ENCODE results near the gene PDCL3. TPM values are rescaled to one million over a fixed set of nuclear protein-coding genes. Genes with fewer than 3 reads are reported as not detected.

Gene PDCL3
- total RNA-seq, 1 experiment from 2014 or later, result 22.7 TPM

DNA sequence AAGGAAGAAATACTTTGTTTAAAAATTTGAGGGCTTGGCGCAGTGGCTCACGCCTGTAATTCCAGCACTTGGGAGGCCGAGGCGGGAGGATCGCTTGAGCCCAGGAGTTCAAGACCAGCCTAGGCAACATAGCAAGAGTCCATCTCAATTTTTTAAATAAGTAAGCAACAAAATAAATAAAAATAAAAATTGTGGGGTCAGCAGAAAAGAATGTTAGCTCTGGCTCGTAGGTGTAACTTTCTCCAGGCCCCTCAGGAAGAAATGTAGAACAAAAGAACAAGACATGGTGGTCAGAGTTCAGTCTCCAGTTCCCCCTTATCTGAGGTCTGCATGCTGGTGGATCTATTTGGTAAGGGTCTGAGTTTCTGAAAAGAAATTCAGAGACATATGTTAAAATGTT is 20.4 kb upstream of the PDCL3 start:
- Histone ChIP-seq H3K9me2 (ENCODE audit: insufficient read depth) (no peaks in the 10 kb centered on the region), H3K36me3 (ENCODE audit: low read depth) (no peaks in the 10 kb centered on the region), H3K27me3 (ENCODE audit: insufficient read depth, low read depth) (peaks cover 85% of the 10 kb centered on the region), H3K79me2 (ENCODE audit: low read depth) (no peaks in the 10 kb centered on the region), H3K4me1 (replicated peaks; ENCODE audit: insufficient read depth) (no peaks in the 10 kb centered on the region), H2AFZ (no peak overlapping the region), H4K20me1 (ENCODE audit: insufficient read depth) (no peaks in the 10 kb centered on the region), H3K27ac (no peak overlapping the region), H3K4me3 (no peak overlapping the region), H3K9me3 (ENCODE audit: insufficient read depth, low read depth) (no peaks in the 10 kb centered on the region), H3F3A (ENCODE audit: insufficient read depth, low read depth) (no peaks in the 10 kb centered on the region), H3K4me2 (no peak overlapping the region)
- TF ChIP-seq, protein P1, sequence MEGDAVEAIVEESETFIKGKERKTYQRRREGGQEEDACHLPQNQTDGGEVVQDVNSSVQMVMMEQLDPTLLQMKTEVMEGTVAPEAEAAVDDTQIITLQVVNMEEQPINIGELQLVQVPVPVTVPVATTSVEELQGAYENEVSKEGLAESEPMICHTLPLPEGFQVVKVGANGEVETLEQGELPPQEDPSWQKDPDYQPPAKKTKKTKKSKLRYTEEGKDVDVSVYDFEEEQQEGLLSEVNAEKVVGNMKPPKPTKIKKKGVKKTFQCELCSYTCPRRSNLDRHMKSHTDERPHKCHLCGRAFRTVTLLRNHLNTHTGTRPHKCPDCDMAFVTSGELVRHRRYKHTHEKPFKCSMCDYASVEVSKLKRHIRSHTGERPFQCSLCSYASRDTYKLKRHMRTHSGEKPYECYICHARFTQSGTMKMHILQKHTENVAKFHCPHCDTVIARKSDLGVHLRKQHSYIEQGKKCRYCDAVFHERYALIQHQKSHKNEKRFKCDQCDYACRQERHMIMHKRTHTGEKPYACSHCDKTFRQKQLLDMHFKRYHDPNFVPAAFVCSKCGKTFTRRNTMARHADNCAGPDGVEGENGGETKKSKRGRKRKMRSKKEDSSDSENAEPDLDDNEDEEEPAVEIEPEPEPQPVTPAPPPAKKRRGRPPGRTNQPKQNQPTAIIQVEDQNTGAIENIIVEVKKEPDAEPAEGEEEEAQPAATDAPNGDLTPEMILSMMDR (conservative IDR thresholded peaks at IDR 0.05), result no peak
- no peak for TF ChIP-seq EZH2 (IDR thresholded peaks at IDR 0.05; ENCODE audit: low read depth)
- BruUV-seq (replicated peaks), result no TSS peak
- intact Hi-C loops (cut with micrococcal nuclease; ENCODE audit: unreplicated experiment), result no loop called here
- ChIA-PET CTCF (no interaction called here), POLR2A (ENCODE audit: unreplicated experiment) (no interaction called here)
- no peak for DNase-seq

DNA sequence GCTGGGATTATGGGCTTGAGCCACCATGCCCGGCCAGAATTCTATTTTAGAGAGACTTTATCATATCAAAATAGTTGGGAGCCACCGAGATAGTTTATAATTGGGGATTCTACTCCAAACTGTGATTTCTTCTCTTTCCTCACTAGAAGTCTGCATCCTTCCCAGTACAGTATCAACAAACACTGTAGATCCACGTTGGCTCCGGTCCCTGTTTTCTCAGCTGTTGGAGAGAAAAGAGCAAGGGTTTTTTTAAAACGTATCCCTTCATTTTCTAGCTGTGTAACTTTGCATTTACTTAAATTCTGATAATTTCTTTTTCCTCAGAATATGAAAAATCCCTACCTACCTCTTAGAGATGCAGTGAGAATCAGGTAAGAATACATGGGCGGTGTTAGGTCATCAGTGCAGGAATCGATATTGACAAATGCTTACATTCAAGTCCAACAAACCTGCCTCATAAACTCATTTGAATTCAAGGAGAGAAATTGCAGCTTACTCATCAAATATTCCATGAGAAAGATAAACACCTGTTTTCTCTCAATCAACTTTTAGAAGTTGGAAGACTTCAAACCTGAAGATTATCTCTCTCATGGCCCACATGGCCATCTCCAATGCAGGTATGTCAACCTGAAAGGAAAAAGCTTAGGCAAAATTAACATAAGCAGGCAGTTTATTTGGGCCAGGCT is 17.7 kb upstream of the PDCL3 start:
- no TSS peak for BruUV-seq (replicated peaks)
- intact Hi-C loops (cut with micrococcal nuclease; ENCODE audit: unreplicated experiment), result no loop called here
- H3K27me3 ChIP-seq (ENCODE audit: insufficient read depth, low read depth), result peaks cover 80% of the 10 kb centered on the region
- H3K36me3 ChIP-seq (ENCODE audit: low read depth), result no peaks in the 10 kb centered on the region
- TF ChIP-seq, protein P1 (conservative IDR thresholded peaks at IDR 0.05), result no peak
- no peak for TF ChIP-seq EZH2 (IDR thresholded peaks at IDR 0.05; ENCODE audit: low read depth)
- no peak overlapping the region for H2AFZ ChIP-seq
- H3K79me2 ChIP-seq (ENCODE audit: low read depth), result no peaks in the 10 kb centered on the region
- H3K4me2 ChIP-seq, result no peak overlapping the region
- no peaks in the 10 kb centered on the region for H3K9me3 ChIP-seq (ENCODE audit: insufficient read depth, low read depth)
- no peaks in the 10 kb centered on the region for H4K20me1 ChIP-seq (ENCODE audit: insufficient read depth)
- H3K4me1 ChIP-seq (replicated peaks; ENCODE audit: insufficient read depth), result no peaks in the 10 kb centered on the region
- CTCF ChIA-PET, result no interaction called here
- POLR2A ChIA-PET (ENCODE audit: unreplicated experiment), result no interaction called here
- H3F3A ChIP-seq (ENCODE audit: insufficient read depth, low read depth), result no peaks in the 10 kb centered on the region
- H3K27ac ChIP-seq, result no peak overlapping the region
- no peak for DNase-seq
- H3K4me3 ChIP-seq, result no peak overlapping the region
- no peaks in the 10 kb centered on the region for H3K9me2 ChIP-seq (ENCODE audit: insufficient read depth)

DNA sequence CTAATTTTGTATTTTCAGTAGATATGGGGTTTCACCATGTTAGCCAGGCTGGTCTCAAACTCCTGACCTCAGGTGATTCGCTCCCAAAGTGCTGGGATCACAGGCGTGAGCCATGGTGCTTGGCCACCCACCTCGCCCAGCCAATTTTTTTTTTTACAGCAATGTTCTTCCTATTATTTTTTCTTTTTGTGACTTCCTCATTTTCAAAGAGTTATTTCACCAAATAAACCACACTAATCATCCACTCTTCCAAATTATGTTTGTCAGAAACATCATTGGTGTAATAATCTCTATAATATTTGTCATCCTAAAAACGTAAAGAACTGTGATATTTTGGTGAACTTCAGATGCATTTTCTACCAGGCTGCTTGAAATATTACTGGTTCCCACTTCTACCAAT is 16.3 kb upstream of the PDCL3 start:
- ChIA-PET POLR2A (ENCODE audit: unreplicated experiment) (no interaction called here), CTCF (no interaction called here)
- Histone ChIP-seq H3K4me1 (replicated peaks; ENCODE audit: insufficient read depth) (no peaks in the 10 kb centered on the region), H3K36me3 (ENCODE audit: low read depth) (no peaks in the 10 kb centered on the region), H3K4me2 (no peak overlapping the region), H3K27ac (no peak overlapping the region), H3F3A (ENCODE audit: insufficient read depth, low read depth) (no peaks in the 10 kb centered on the region), H3K9me3 (ENCODE audit: insufficient read depth, low read depth) (no peaks in the 10 kb centered on the region), H2AFZ (no peak overlapping the region), H3K79me2 (ENCODE audit: low read depth) (no peaks in the 10 kb centered on the region), H3K9me2 (ENCODE audit: insufficient read depth) (no peaks in the 10 kb centered on the region), H3K27me3 (ENCODE audit: insufficient read depth, low read depth) (peaks cover 66% of the 10 kb centered on the region), H3K4me3 (no peak overlapping the region), H4K20me1 (ENCODE audit: insufficient read depth) (no peaks in the 10 kb centered on the region)
- no TSS peak for BruUV-seq (replicated peaks)
- no peak for DNase-seq
- intact Hi-C loops (cut with micrococcal nuclease; ENCODE audit: unreplicated experiment), result no loop called here
- no peak for TF ChIP-seq EZH2 (IDR thresholded peaks at IDR 0.05; ENCODE audit: low read depth)
- TF ChIP-seq, protein P1 (conservative IDR thresholded peaks at IDR 0.05), result no peak
